A673 (cell line): ENCODE measurements around the gene NR5A2. TPM values are rescaled to one million over a fixed set of nuclear protein-coding genes. Genes with fewer than 3 reads are reported as not detected.

Source experiments
- BruUV-seq: library from RNA; stranded (reverse); fragments of 400-500 nt; replicated peaks from 2 replicates; lab custom pipeline; 2021; lab: Mats Ljungman, UMichigan
- CTCF ChIA-PET: fragments of 300-600 bp; sonication (Branson Sonifier 250); formaldehyde crosslinking; loops from one replicate; lab custom pipeline; 2022; ENCODE audit warnings: antibody characterized with exemption; lab: Charles Lee
- POLR2A ChIA-PET: fragments of 300-600 bp; sonication (Branson Sonifier 250); formaldehyde crosslinking; loops from one replicate; lab custom pipeline; 2022; ENCODE audit warnings: antibody characterized with exemption; ENCODE audit not compliant: low non-redundant PET; lab: Charles Lee
- DNase-seq: peaks from one replicate; pipeline ENCODE4 v3.0.0-alpha.2; 2015; ENCODE audit warnings: low spot score
- H3K27ac ChIP-seq: fragments of 200-600 bp; sonication (generic); 2 replicates; pipeline ENCODE4 v1.5.1; 2016; ENCODE audit warnings: mixed run types, low read depth, mild to moderate bottlenecking, mixed read lengths, antibody characterized with exemption, low read length; ENCODE audit not compliant: poor library complexity, severe bottlenecking
- H3K27me3 ChIP-seq: fragments of 200-600 bp; sonication (generic); replicated peaks from 2 replicates; pipeline ENCODE4 v1.6.1; 2017; ENCODE audit warnings: mixed run types, low read depth, mild to moderate bottlenecking, mixed read lengths, antibody characterized with exemption, low read length; ENCODE audit not compliant: insufficient read depth, poor library complexity
- H3K36me3 ChIP-seq: fragments of 200-600 bp; sonication (generic); 2 replicates; pipeline ENCODE4 v1.6.1; 2016; ENCODE audit warnings: mixed run types, mild to moderate bottlenecking, mixed read lengths, antibody characterized with exemption, low read length; ENCODE audit not compliant: insufficient read depth, poor library complexity, severe bottlenecking
- H3K4me1 ChIP-seq: fragments of 200-600 bp; sonication (generic); 2 replicates; pipeline ENCODE4 v1.6.1; 2017; ENCODE audit warnings: mixed run types, mild to moderate bottlenecking, mixed read lengths, antibody characterized with exemption, low read length; ENCODE audit not compliant: insufficient read depth, poor library complexity, severe bottlenecking
- H3K4me3 ChIP-seq: fragments of 200-600 bp; sonication (generic); 2 replicates; pipeline ENCODE4 v1.5.1; 2016; ENCODE audit warnings: low read depth, mixed run types, mild to moderate bottlenecking, mixed read lengths, low read length; ENCODE audit not compliant: poor library complexity, severe bottlenecking
- H3K9me3 ChIP-seq: fragments of 200-600 bp; sonication (generic); 2 replicates; pipeline ENCODE4 v1.6.1; 2016; ENCODE audit warnings: mixed run types, low read depth, mild to moderate bottlenecking, mixed read lengths, antibody characterized with exemption, low read length; ENCODE audit not compliant: poor library complexity, severe bottlenecking
- EZH2 ChIP-seq: fragments of 200-600 bp; sonication (generic); IDR thresholded peaks from 2 replicates; pipeline ENCODE4 v1.6.1; 2017; ENCODE audit warnings: borderline replicate concordance, low read depth, mild to moderate bottlenecking, mixed read lengths, antibody characterized with exemption, low read length; ENCODE audit not compliant: poor library complexity, severe bottlenecking
- intact Hi-C: fragments of 100-400 bp; cut with micrococcal nuclease; formaldehyde crosslinking; loops from one replicate; pipeline ENCODE4 v1.10.0; 2022; ENCODE audit not compliant: unreplicated experiment
- total RNA-seq: library from RNA; stranded (reverse); gene quantifications from 2 replicates; pipeline ENCODE4 v1.2.3, GENCODE V29; 2021
- TF ChIP-seq, protein P1 (sequence below): fragments of 300-800, 200-600 bp; sonication (generic); conservative IDR thresholded peaks from 2 replicates; pipeline ENCODE4 v1.5.1; 2017; ENCODE audit warnings: low read depth, mild to moderate bottlenecking, antibody characterized with exemption, low read length, moderate library complexity, mixed read lengths

NR5A2 gene
- total RNA-seq, 1 experiment from 2014 or later: not detected

- CTCF ChIA-PET: no interaction called here
- intact Hi-C loops: no loop called here
- POLR2A ChIA-PET: no interaction called here
Measured at GRCh38 chr1:200134116-200134515, 106.6 kb downstream of the NR5A2 start.

DNA sequence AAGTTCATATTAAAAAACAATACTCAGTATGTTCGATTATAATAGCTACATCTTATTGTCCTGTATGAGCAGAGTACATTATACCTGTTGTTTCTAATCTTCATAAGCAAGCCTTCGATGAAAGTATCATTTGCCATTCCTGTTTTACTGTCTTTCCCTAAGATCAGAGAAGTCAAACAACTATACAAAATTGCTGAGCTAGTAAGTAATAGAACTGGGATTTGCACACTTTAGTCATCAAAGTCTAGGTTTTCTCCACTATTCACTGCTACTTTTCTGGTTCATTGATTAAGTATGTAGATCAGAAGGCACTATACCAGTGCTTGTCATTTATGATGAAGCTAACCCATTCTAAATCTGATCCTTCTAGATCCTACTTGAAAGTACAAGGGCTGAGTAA lies 108.9 kb downstream of the NR5A2 start:
- no peak for DNase-seq
- H3K4me1 ChIP-seq: no peaks in the 10 kb centered on the region
- ChIA-PET CTCF (no interaction called here), POLR2A (no interaction called here)
- H3K27me3 ChIP-seq: no peaks in the 10 kb centered on the region
- intact Hi-C loops: loop anchor here (5.0 kb wide), 1 partner anchor 356 kb away; no protein-coding TSS in a partner anchor
- TF ChIP-seq EZH2: no peak
- TF ChIP-seq, protein P1, sequence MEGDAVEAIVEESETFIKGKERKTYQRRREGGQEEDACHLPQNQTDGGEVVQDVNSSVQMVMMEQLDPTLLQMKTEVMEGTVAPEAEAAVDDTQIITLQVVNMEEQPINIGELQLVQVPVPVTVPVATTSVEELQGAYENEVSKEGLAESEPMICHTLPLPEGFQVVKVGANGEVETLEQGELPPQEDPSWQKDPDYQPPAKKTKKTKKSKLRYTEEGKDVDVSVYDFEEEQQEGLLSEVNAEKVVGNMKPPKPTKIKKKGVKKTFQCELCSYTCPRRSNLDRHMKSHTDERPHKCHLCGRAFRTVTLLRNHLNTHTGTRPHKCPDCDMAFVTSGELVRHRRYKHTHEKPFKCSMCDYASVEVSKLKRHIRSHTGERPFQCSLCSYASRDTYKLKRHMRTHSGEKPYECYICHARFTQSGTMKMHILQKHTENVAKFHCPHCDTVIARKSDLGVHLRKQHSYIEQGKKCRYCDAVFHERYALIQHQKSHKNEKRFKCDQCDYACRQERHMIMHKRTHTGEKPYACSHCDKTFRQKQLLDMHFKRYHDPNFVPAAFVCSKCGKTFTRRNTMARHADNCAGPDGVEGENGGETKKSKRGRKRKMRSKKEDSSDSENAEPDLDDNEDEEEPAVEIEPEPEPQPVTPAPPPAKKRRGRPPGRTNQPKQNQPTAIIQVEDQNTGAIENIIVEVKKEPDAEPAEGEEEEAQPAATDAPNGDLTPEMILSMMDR: no peak
- H3K9me3 ChIP-seq: no peaks in the 10 kb centered on the region
- H3K27ac ChIP-seq: no peak overlapping the region
- no peak overlapping the region for H3K4me3 ChIP-seq
- BruUV-seq: no TSS peak
- no peaks in the 10 kb centered on the region for H3K36me3 ChIP-seq

More at GRCh38 chr1:200134116-200134515, 106.6 kb downstream of the NR5A2 start:
- no peak overlapping the region for H3K27ac ChIP-seq
- no peaks in the 10 kb centered on the region for H3K9me3 ChIP-seq
- no peaks in the 10 kb centered on the region for H3K27me3 ChIP-seq
- TF ChIP-seq, protein P1: no peak
- TF ChIP-seq EZH2: no peak
- no peak for DNase-seq
- H3K4me3 ChIP-seq: no peak overlapping the region
- no peaks in the 10 kb centered on the region for H3K36me3 ChIP-seq
- BruUV-seq: no TSS peak
- no peaks in the 10 kb centered on the region for H3K4me1 ChIP-seq

- CTCF ChIA-PET: no interaction called here
- TF ChIP-seq, protein P1: peak; percentile 88
- no peak for TF ChIP-seq EZH2
- Histone ChIP-seq H3K27ac (no peak overlapping the region), H3K4me3 (no peak overlapping the region), H3K27me3 (no peaks in the 10 kb centered on the region), H3K9me3 (no peaks in the 10 kb centered on the region), H3K36me3 (no peaks in the 10 kb centered on the region), H3K4me1 (no peaks in the 10 kb centered on the region)
- intact Hi-C loops: loop anchor here (2.0 to 10.0 kb wide), 3 partner anchors 135 to 353 kb away; no protein-coding TSS in a partner anchor
- POLR2A ChIA-PET: no interaction called here
- peak; percentile 79 for DNase-seq
- BruUV-seq: no TSS peak
Measured at GRCh38 chr1:200139661-200140250, 112.2 kb downstream of the NR5A2 start.
